ACHN (cell line): ENCODE measurements around the gene PSMD2.

Source experiments
- DNase-seq: peaks from one replicate; pipeline ENCODE4 v3.0.0-alpha.2; 2015
- in situ Hi-C: cut with HindIII; loops from 2 replicates; pipeline ENCODE4 v1.10.0; 2017; ENCODE audit warnings: low sequenced_read_pairs, low pct_ligation_motif_present, low pct_unique_long_range_greater_than_20kb

PSMD2 gene

GRCh38 chr3:184349563-184350470 lies 50.8 kb downstream of the PSMD2 start:
- in situ Hi-C loops: loop anchor here (25.0 kb wide), 1 partner anchor 187 kb away; no protein-coding TSS in a partner anchor
- DNase-seq: peak; percentile 45

GRCh38 chr3:184350618-184351017 lies 51.6 kb downstream of the PSMD2 start:
- DNase-seq: no peak
- in situ Hi-C loops: loop anchor here (25.0 kb wide), 1 partner anchor 187 kb away; no protein-coding TSS in a partner anchor

- no peak for DNase-seq
- in situ Hi-C loops: loop anchor here (25.0 kb wide), 1 partner anchor 186 kb away; no protein-coding TSS in a partner anchor
Observed at GRCh38 chr3:184351511-184352148, 52.6 kb downstream of the PSMD2 start.

GRCh38 chr3:184352149-184352785 lies 53.2 kb downstream of the PSMD2 start:
- DNase-seq: no peak
- in situ Hi-C loops: loop anchor here (25.0 kb wide), 1 partner anchor 185 kb away; no protein-coding TSS in a partner anchor

- in situ Hi-C loops: loop anchor here (25.0 kb wide), 1 partner anchor 184 kb away; no protein-coding TSS in a partner anchor
- DNase-seq: no peak
Observed at GRCh38 chr3:184352897-184353545, 54.0 kb downstream of the PSMD2 start.

DNA sequence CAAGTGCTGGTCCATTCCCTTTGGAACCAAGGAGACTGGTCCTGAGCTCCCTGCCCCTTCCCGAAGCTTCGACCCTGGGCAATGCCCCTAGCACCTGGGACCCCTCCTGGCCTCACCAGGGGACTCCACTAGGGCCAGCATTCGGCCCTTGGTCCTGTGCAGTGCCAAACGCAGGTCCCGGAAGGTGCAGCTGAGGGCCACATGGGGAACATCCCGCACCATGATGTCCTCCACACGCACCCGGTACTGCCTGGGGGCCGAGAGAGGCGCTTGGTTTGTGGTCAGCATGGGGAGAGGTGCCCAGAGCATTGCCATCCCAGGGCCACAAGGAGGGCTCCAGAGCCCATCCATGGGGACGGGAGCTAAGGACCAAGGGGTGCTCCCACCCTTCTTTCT lies 54.5 kb downstream of the PSMD2 start:
- in situ Hi-C loops: loop anchor here (25.0 kb wide), 1 partner anchor 184 kb away; no protein-coding TSS in a partner anchor
- no peak for DNase-seq

DNA sequence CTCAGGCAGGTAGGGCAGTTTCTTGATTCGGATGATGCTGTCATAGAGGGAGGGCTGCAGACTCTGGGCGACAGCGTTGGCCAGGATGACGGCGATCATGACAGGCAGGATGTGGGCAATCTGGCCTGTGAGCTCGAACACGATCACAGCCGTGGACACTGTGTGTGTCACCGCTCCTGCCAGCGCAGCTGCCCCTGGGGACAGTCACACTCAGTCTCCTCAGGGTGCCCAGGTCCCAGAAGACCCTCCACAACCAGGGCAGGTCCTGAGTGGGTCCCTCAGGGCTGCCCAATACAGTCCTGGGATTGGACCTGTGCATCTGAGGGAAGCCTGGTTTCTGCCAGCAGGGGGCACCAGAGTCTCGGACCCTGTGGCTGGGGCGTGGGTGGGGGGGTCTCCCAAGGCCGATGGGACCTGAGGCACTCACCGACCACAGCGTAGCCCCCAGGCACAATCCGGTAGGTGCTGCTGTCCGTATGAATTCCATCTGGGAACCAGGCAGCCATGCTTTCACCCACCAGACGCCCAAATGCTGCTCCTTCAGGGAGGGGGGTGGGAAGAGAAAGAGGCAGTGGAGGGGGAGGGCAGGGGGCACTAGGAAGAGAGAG lies 55.2 kb downstream of the PSMD2 start:
- in situ Hi-C loops: loop anchor here (25.0 kb wide), 1 partner anchor 183 kb away; no protein-coding TSS in a partner anchor
- peak; percentile 40 for DNase-seq

GRCh38 chr3:184354754-184355153 lies 55.7 kb downstream of the PSMD2 start:
- in situ Hi-C loops: loop anchor here (25.0 kb wide), 1 partner anchor 183 kb away; no protein-coding TSS in a partner anchor
- no peak for DNase-seq

DNA sequence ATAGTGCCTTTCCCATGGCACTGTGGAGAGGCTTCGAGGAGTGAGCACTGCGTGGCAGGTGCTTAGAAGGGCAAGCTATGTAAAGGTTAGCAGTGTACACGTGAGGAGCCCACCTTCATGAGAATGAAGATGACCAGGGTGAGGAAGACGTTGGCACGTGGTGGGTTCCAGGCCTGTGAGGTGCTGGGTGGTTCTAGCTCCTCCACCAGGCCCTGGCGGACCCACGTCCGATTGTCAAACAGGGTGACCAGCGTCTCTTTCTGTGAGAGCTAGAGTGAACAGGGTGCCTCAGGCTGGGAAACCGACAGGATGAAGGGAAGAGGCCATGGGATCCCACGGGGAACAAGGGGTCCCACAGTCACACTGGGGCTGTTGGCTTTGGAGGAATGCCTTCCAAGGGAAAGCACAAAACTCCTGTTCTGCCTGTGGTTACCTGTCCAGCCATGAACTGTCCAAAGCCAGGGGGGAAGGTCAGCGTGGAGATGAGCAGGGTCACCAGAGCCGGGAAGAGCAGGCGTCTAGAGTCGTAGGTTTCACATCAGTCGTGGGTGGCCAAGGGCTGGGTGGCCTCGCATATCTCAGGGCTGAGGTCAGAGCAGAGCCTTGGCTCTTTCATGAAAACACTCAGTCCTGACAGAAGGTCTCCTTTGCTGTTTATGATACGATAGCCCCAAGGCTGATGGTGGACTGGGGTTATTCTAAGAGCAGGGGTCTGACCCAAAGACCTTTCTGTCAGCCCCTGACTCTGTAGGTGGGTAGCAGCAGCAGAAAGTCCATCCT lies 56.4 kb downstream of the PSMD2 start:
- in situ Hi-C loops: loop anchor here (25.0 kb wide), 1 partner anchor 182 kb away; no protein-coding TSS in a partner anchor
- no peak for DNase-seq

- DNase-seq: no peak
- in situ Hi-C loops: loop anchor here (25.0 kb wide), 1 partner anchor 180 kb away; no protein-coding TSS in a partner anchor
Observed at GRCh38 chr3:184357248-184358123, 58.4 kb downstream of the PSMD2 start.

- in situ Hi-C loops: loop anchor here (25.0 kb wide), 1 partner anchor 179 kb away; no protein-coding TSS in a partner anchor
- DNase-seq: no peak
Observed at GRCh38 chr3:184358124-184358767, 59.2 kb downstream of the PSMD2 start.
